ENCODE data around the gene RNF207. TPM values are rescaled to one million over a fixed set of nuclear protein-coding genes. Genes with fewer than 3 reads are reported as not detected.

Gene RNF207
- total and polyA plus RNA-seq, 2 of the 4 experiments (the other 2 are of a cell fraction) = 2.7 to 17.2 TPM

- no peak for TF ChIP-seq SMC3 (IDR thresholded peaks at IDR 0.05; ENCODE audit: low read depth, low read length)
- no peak for TF ChIP-seq MAFK (IDR thresholded peaks at IDR 0.05; ENCODE audit: low read depth, low read length)
These were observed 44.1 kb downstream of the RNF207 start (continued) for GRCh38 chr1:6249739-6250689.

- no peak overlapping the region for H2AK5ac ChIP-seq (ENCODE audit: low read depth, low read length)
- no peak overlapping the region for H2AFZ ChIP-seq (replicated peaks; ENCODE audit: low read length, poor library complexity)
- H3K27me3 ChIP-seq (ENCODE audit: control insufficient read depth, insufficient read depth, low read length) = peaks cover 34% of the 10 kb centered on the region
- no peak overlapping the region for H2BK5ac ChIP-seq (ENCODE audit: low read depth, low read length, poor library complexity, severe bottlenecking)
- in situ Hi-C loops (cut with MboI; ENCODE audit: low sequenced_read_pairs) (loop anchor here (10.0 kb wide), 1 partner anchor 154 kb away; no protein-coding TSS in a partner anchor), intact Hi-C loops (cut with micrococcal nuclease) (no loop called here), dilution Hi-C loops (cut with HindIII; ENCODE audit: low sequenced_read_pairs, unreplicated experiment) (no loop called here)
- ATAC-seq (ENCODE audit: low read depth) (no peak), DNase-seq (no peak)
- no peak overlapping the region for H3K56ac ChIP-seq (ENCODE audit: extremely low read depth, insufficient read depth, low read length)
- POLR2A ChIA-PET (ENCODE audit: unreplicated experiment) = no interaction called here
- no peak overlapping the region for H2BK15ac ChIP-seq (ENCODE audit: low read depth, low read length)
- CTCF ChIA-PET = interaction anchor here (0.6 kb wide), 2 partner anchors 45 to 89 kb away, joined by 3 to 9 read pairs; no protein-coding TSS in a partner anchor
- no peak overlapping the region for H2BK120ac ChIP-seq (ENCODE audit: low read depth, low read length)
- H4K20me1 ChIP-seq (ENCODE audit: insufficient read depth, low read length) = peaks cover 15% of the 10 kb centered on the region
- no peak overlapping the region for H3K4me2 ChIP-seq (ENCODE audit: low read depth, low read length)
- H3K36me3 ChIP-seq (ENCODE audit: control insufficient read depth, insufficient read depth, low read length) = no peaks in the 10 kb centered on the region
- no TSS peak for BruUV-seq (replicated peaks)
- H3K79me1 ChIP-seq (ENCODE audit: low read depth in 1 of 2, low read length in 2 of 2) = no peaks in the 10 kb centered on the region
- no peak overlapping the region for H3K9ac ChIP-seq (ENCODE audit: low read depth, low read length)
- no peak overlapping the region for H3K23ac ChIP-seq (ENCODE audit: low read depth, low read length)
- no peak overlapping the region for H3K4ac ChIP-seq (ENCODE audit: low read depth, low read length)
- H3K18ac ChIP-seq (ENCODE audit: low read depth, low read length) = no peak overlapping the region
- H3K14ac ChIP-seq (replicated peaks; ENCODE audit: low read depth, low read length) = no peak overlapping the region
- H4K5ac ChIP-seq (ENCODE audit: low read depth, low read length) = no peak overlapping the region
- H3K4me1 ChIP-seq (ENCODE audit: control insufficient read depth, insufficient read depth, low read length) = no peaks in the 10 kb centered on the region
- H4K8ac ChIP-seq (ENCODE audit: low read depth in 2 of 2, low read length in 2 of 2) = no peak overlapping the region
- no peaks in the 10 kb centered on the region for H3K9me3 ChIP-seq (ENCODE audit: control insufficient read depth, insufficient read depth, low read length)
- no peaks in the 10 kb centered on the region for H3K9me1 ChIP-seq (ENCODE audit: insufficient read depth, low read length)
- no peak overlapping the region for H4K91ac ChIP-seq (ENCODE audit: insufficient read depth, low read depth, low read length)
- H3K4me3 ChIP-seq (ENCODE audit: insufficient read depth, low read depth, low read length) = no peak overlapping the region
- 74% methylated on average over 3 of the region's 19 CpGs; no CpG with 5 or more reads in 1 of the 2 experiments for WGBS, 2 experiments (ENCODE audit: extremely low coverage in 2 of 2, insufficient read length in 1 of 2)
- H2BK20ac ChIP-seq (ENCODE audit: low read depth, low read length) = no peak overlapping the region
- no peak overlapping the region for H2AK9ac ChIP-seq (replicated peaks; ENCODE audit: low read depth, low read length, poor library complexity)
- H3K27ac ChIP-seq (ENCODE audit: insufficient read depth, low read length) = no peak overlapping the region
- TF ChIP-seq RCOR1 (IDR thresholded peaks at IDR 0.05; ENCODE audit: insufficient replicate concordance, low read length) (no peak), CTCF (conservative IDR thresholded peaks at IDR 0.05; ENCODE audit: low read depth, low read length) (no peak), MAZ (IDR thresholded peaks at IDR 0.05; ENCODE audit: borderline replicate concordance, low read depth, low read length) (no peak), ELK1 (IDR thresholded peaks at IDR 0.05; ENCODE audit: borderline replicate concordance, low read depth, low read length) (no peak), FOS (IDR thresholded peaks at IDR 0.05; ENCODE audit: low read depth, low read length) (no peak), RAD21 (IDR thresholded peaks at IDR 0.05; ENCODE audit: low read length) (no peak), MXI1 (IDR thresholded peaks at IDR 0.05; ENCODE audit: borderline replicate concordance, low read depth, low read length) (no peak), USF2 (IDR thresholded peaks at IDR 0.05; ENCODE audit: low read depth, low read length) (no peak), RFX5 (IDR thresholded peaks at IDR 0.05; ENCODE audit: low read depth, low read length) (no peak)
These were observed 45.3 kb downstream of the RNF207 start for GRCh38 chr1:6251233-6251632.
